ENCODE results near the gene HSD17B14. TPM values are rescaled to one million over a fixed set of nuclear protein-coding genes. Genes with fewer than 3 reads are reported as not detected.

Gene HSD17B14
- total and polyA plus RNA-seq, 9 of the 15 experiments (the other 6 are each of a cell fraction or from before 2014, with no cell fraction given): 0.16 TPM; not detected in 8

- TF ChIP-seq ZNF717 (CRISPR knock-in tag; IDR thresholded peaks at IDR 0.05) (no peak), CBX5 (IDR thresholded peaks at IDR 0.05; ENCODE audit: borderline replicate concordance, low read depth) (peak; percentile 37; the same call in 1 of the 2 replicates), CUX1 (CRISPR knock-in tag; IDR thresholded peaks at IDR 0.05) (no peak), ZNF707 (CRISPR knock-in tag; conservative IDR thresholded peaks at IDR 0.05) (no peak), CREB3L1 (IDR thresholded peaks at IDR 0.05; ENCODE audit: borderline replicate concordance, low read depth) (no peak), HNRNPH1 (optimal IDR thresholded peaks at IDR 0.05; ENCODE audit: low read depth, low read length) (no peak), SMARCE1 (IDR thresholded peaks at IDR 0.05) (peak; percentile 26; the same call in 1 of the 2 replicates), MYC (IDR thresholded peaks at IDR 0.05; ENCODE audit: low read depth, low read length) (peak; percentile 76; the same call in 1 of the 2 replicates), MYC (CRISPR knock-in tag; IDR thresholded peaks at IDR 0.05; ENCODE audit: borderline replicate concordance, low read depth) (0 out of 2 replicates have a peak, but pooled peaks have one; percentile 26), ETV6 (IDR thresholded peaks at IDR 0.05; ENCODE audit: borderline replicate concordance in 1 of 2, low read depth in 2 of 2, low read length in 1 of 2) (no peak), ETV6 (CRISPR knock-in tag; IDR thresholded peaks at IDR 0.05; ENCODE audit: borderline replicate concordance) (no peak), TRIM28 (IDR thresholded peaks at IDR 0.05) (no peak), EP400 (IDR thresholded peaks at IDR 0.05) (peak; percentile 59), ZNF354B (CRISPR knock-in tag; IDR thresholded peaks at IDR 0.05) (no peak), KAT2B (IDR thresholded peaks at IDR 0.05; ENCODE audit: low read depth, low read length) (no peak), E2F8 (IDR thresholded peaks at IDR 0.05; ENCODE audit: low read depth, partially characterized antibody) (no peak), CREB1 (IDR thresholded peaks at IDR 0.05) (no peak), CREB1 (CRISPR knock-in tag; IDR thresholded peaks at IDR 0.05) (no peak), HSF4 (CRISPR knock-in tag; IDR thresholded peaks at IDR 0.05; ENCODE audit: borderline replicate concordance) (no peak)
These were observed 580 bp downstream of the HSD17B14 start (continued) for GRCh38 chr19:48835734-48836088.

All from K562 (cell line).